Liver (tissue), 9 donors: ENCODE results near the gene LRRC25. TPM values are rescaled to one million over a fixed set of nuclear protein-coding genes. Genes with fewer than 3 reads are reported as not detected.
"Not testable (repeated sequence)": the region's sequence is repeated elsewhere in the genome, so short reads cannot be mapped to it uniquely, and the experiment has no call there.

Experiments
- DNase-seq: peaks from one replicate; pipeline ENCODE4 v3.0.0-alpha.2; 2017; ENCODE audit warnings: low spot score
- H3K27ac ChIP-seq, 2 donors: one replicate each; pipeline ENCODE4 v1.7.0; 2013; ENCODE audit warnings: inconsistent platforms in 2 of 2, low read length in 2 of 2, control low read depth in 1 of 2, low read depth in 1 of 2, mild to moderate bottlenecking in 1 of 2
- H3K27me3 ChIP-seq, 4 donors: one replicate each; pipeline versions ENCODE4 v1.6.1 to v1.7.0; 2013; ENCODE audit warnings: low read length in 3 of 4, inconsistent platforms in 1 of 4, mild to moderate bottlenecking in 1 of 4, moderate library complexity in 1 of 4; ENCODE audit not compliant: control insufficient read depth in 4 of 4, insufficient read depth in 4 of 4
- H3K36me3 ChIP-seq, 4 donors: one replicate each; pipeline versions ENCODE4 v1.6.1 to v1.7.0; 2013; ENCODE audit warnings: low read length in 3 of 4, mild to moderate bottlenecking in 3 of 4, low read depth in 1 of 4, moderate library complexity in 1 of 4; ENCODE audit not compliant: control insufficient read depth in 4 of 4, insufficient read depth in 3 of 4
- H3K4me1 ChIP-seq, 4 donors: one replicate each; pipeline versions ENCODE4 v1.6.1 to v1.7.0; 2013; ENCODE audit warnings: low read length in 3 of 4, mild to moderate bottlenecking in 3 of 4, moderate library complexity in 1 of 4; ENCODE audit not compliant: control insufficient read depth in 4 of 4, insufficient read depth in 4 of 4
- H3K4me3 ChIP-seq, 3 donors: one replicate each; pipeline versions ENCODE4 v1.6.1 to v1.7.0; 2013; ENCODE audit warnings: low read length in 3 of 3, control low read depth in 1 of 3, low read depth in 1 of 3, mild to moderate bottlenecking in 1 of 3
- H3K9ac ChIP-seq, 2 donors: one replicate each; pipeline ENCODE4 v1.7.0; 2013; ENCODE audit warnings: low read length in 2 of 2, mild to moderate bottlenecking in 2 of 2, moderate library complexity in 2 of 2, control low read depth in 1 of 2, low read depth in 1 of 2
- H3K9me3 ChIP-seq, 4 donors: one replicate each; pipeline versions ENCODE4 v1.6.1 to v1.7.0; 2013; ENCODE audit warnings: low read length in 3 of 4; ENCODE audit not compliant: control insufficient read depth in 4 of 4
- FOXA1 ChIP-seq: IDR thresholded peaks from 2 replicates; pipeline ENCODE4 v1.6.1; 2016; ENCODE audit warnings: antibody characterized with exemption
- FOXA2 ChIP-seq: IDR thresholded peaks from 2 replicates; pipeline ENCODE4 v1.6.1; 2016; ENCODE audit warnings: antibody characterized with exemption
- GABPA ChIP-seq, 2 donors: IDR thresholded peaks in 1 of 2; conservative IDR thresholded peaks in 1 of 2; 2 replicates each; pipeline ENCODE4 v1.6.1; 2016; ENCODE audit warnings: antibody characterized with exemption in 2 of 2, mild to moderate bottlenecking in 1 of 2, moderate library complexity in 1 of 2
- HNF4A ChIP-seq, 2 donors: conservative IDR thresholded peaks; 2 replicates each; pipeline ENCODE4 v1.6.1; 2016; ENCODE audit warnings: antibody characterized with exemption in 2 of 2, mild to moderate bottlenecking in 2 of 2
- HNF4G ChIP-seq: IDR thresholded peaks from 2 replicates; pipeline ENCODE4 v1.6.1; 2016; ENCODE audit warnings: antibody characterized with exemption
- JUND ChIP-seq, 2 donors: IDR thresholded peaks; 2 replicates each; pipeline ENCODE4 v1.6.1; 2016; ENCODE audit warnings: antibody characterized with exemption in 2 of 2
- NR2F2 ChIP-seq: IDR thresholded peaks from 2 replicates; pipeline ENCODE4 v1.6.1; 2016; ENCODE audit warnings: antibody characterized with exemption
- RXRA ChIP-seq, 2 donors: IDR thresholded peaks; 2 replicates each; pipeline ENCODE4 v1.6.1; 2017 to 2018; ENCODE audit warnings: antibody characterized with exemption in 2 of 2, mild to moderate bottlenecking in 1 of 2
- SP1 ChIP-seq: IDR thresholded peaks from 2 replicates; pipeline ENCODE4 v1.6.1; 2018; ENCODE audit warnings: antibody characterized with exemption, mild to moderate bottlenecking
- TAF1 ChIP-seq: conservative IDR thresholded peaks from 2 replicates; pipeline ENCODE4 v1.6.1; 2016; ENCODE audit warnings: antibody characterized with exemption, mild to moderate bottlenecking
- YY1 ChIP-seq: IDR thresholded peaks from 2 replicates; pipeline ENCODE4 v1.6.1; 2016; ENCODE audit warnings: antibody characterized with exemption, mild to moderate bottlenecking
- WGBS: extraction: QIAGEN DNeasy Blood & Tissue Kit; methylation state at CpG from one replicate; pipeline ENCODE4 v1.1.7; 2013; 5-methylcytosine and 5-hydroxymethylcytosine counted together
- polyA plus RNA-seq, 2 donors: library from polyadenylated mRNA; stranded (reverse) in 1 of 2; unstranded in 1 of 2; fragments of 200-250 nt in 1 of 2; fragments of >200 nt in 1 of 2; fragmentation: Nextera tagmentation in 1 of 2; extraction: Ambion mirVana in 1 of 2; gene quantifications; one replicate each; pipeline versions ENCODE4 v1.2.1 to v1.2.3, GENCODE V29; 2013 to 2015
- total RNA-seq, 2 donors: library from RNA; depleted of rRNA; stranded (reverse); fragments of >200 nt; gene quantifications; one replicate each; pipeline ENCODE4 v1.2.3, GENCODE V29; 2014
- TF ChIP-seq, protein P1 (sequence below): IDR thresholded peaks from 2 replicates; pipeline ENCODE4 v1.6.1; 2016; ENCODE audit warnings: antibody characterized with exemption, mild to moderate bottlenecking
- TF ChIP-seq, protein P2 (sequence below): fragments of 150-350 bp; IDR thresholded peaks from 2 replicates; pipeline ENCODE4 v1.5.1; 2017; ENCODE audit warnings: improper control_type of control experiment, low read depth, low read length; ENCODE audit not compliant: missing input control
- TF ChIP-seq, protein P3 (sequence below): IDR thresholded peaks from 2 replicates; pipeline ENCODE4 v1.6.1; 2016; ENCODE audit warnings: antibody characterized with exemption
- TF ChIP-seq, protein P4 (sequence below): IDR thresholded peaks from 2 replicates; pipeline ENCODE4 v1.6.1; 2016; ENCODE audit warnings: antibody characterized with exemption
- TF ChIP-seq, protein P5 (sequence below): IDR thresholded peaks from 2 replicates; pipeline ENCODE4 v1.6.1; 2016; ENCODE audit warnings: antibody characterized with exemption
- donor health status: healthy.
- donor health status: healthy.
- donor health status: healthy.
- donor health status: healthy.
- donor health status: healthy.

The LRRC25 gene
- total and polyA plus RNA-seq, 4 donors, result 2.3 to 13.4 (median 6.9) TPM

DNA sequence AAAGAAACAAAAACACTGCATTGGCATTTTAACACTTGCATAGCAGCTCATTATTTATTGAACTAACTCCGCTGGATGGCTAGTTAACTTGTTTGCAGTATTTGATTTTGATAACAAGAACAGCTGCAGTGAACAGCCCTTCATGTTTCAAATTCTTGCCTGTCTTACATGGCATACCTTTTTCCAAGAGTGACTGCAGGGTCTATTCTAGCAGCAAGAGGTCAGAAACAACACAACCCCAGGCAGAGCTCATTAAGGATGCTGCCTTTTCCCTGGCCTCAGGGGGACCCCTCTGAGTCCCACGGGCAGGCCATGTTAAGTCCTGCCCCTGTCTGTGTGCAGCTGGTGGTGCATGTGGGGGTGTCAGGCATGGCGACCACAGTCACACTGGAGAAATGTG, 40.4 kb downstream of the LRRC25 start:
- DNase-seq, result no peak
- no peaks in the 10 kb centered on the region for H3K9me3 ChIP-seq
- WGBS, result 93% methylated on average over 3 of the region's 3 CpGs
- H3K9ac ChIP-seq, result no peak overlapping the region
- H3K36me3 ChIP-seq, result peaks cover 7 to 34% (median 21%) of the 10 kb centered on the region in 4 donors
- peak; percentile 0 for TF ChIP-seq SP1
- TF ChIP-seq, protein P1, sequence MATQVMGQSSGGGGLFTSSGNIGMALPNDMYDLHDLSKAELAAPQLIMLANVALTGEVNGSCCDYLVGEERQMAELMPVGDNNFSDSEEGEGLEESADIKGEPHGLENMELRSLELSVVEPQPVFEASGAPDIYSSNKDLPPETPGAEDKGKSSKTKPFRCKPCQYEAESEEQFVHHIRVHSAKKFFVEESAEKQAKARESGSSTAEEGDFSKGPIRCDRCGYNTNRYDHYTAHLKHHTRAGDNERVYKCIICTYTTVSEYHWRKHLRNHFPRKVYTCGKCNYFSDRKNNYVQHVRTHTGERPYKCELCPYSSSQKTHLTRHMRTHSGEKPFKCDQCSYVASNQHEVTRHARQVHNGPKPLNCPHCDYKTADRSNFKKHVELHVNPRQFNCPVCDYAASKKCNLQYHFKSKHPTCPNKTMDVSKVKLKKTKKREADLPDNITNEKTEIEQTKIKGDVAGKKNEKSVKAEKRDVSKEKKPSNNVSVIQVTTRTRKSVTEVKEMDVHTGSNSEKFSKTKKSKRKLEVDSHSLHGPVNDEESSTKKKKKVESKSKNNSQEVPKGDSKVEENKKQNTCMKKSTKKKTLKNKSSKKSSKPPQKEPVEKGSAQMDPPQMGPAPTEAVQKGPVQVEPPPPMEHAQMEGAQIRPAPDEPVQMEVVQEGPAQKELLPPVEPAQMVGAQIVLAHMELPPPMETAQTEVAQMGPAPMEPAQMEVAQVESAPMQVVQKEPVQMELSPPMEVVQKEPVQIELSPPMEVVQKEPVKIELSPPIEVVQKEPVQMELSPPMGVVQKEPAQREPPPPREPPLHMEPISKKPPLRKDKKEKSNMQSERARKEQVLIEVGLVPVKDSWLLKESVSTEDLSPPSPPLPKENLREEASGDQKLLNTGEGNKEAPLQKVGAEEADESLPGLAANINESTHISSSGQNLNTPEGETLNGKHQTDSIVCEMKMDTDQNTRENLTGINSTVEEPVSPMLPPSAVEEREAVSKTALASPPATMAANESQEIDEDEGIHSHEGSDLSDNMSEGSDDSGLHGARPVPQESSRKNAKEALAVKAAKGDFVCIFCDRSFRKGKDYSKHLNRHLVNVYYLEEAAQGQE, result no peak
- H3K4me1 ChIP-seq, result peaks cover 6 to 11% (median 8%) of the 10 kb centered on the region in 4 donors
- no peak overlapping the region for H3K4me3 ChIP-seq
- H3K27ac ChIP-seq, result no peak overlapping the region
- no peaks in the 10 kb centered on the region for H3K27me3 ChIP-seq

DNA sequence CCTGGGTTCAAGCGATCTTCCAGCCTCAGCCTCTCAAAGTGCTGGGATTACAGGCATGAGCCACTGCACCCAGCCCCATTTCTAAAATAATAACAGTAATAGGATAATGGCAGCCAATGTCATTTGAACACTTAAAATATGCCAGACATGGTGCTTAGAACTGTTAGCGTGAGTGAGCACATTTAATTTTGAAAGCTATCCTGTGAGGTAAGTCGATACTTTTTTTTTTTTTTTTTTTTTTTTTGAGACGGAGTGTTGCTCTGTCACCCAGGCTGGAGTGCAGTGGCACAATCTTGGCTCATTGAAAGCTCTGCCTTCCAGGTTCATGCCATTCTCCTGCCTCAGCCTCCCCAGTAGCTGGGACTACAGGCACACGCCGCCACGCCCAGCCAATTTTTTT, 42.7 kb downstream of the LRRC25 start:
- 99% methylated on average over 7 of the region's 7 CpGs for WGBS
- H3K9ac ChIP-seq, H3K4me3 ChIP-seq, DNase-seq, H3K27ac ChIP-seq, H3K9me3 ChIP-seq, H3K27me3 ChIP-seq: not testable (repeated sequence)
- Histone ChIP-seq H3K4me1 (peaks cover 6 to 11% (median 8%) of the 10 kb centered on the region in 4 donors), H3K36me3 (peaks cover 9 to 24% (median 16%) of the 10 kb centered on the region in 4 donors)

DNA sequence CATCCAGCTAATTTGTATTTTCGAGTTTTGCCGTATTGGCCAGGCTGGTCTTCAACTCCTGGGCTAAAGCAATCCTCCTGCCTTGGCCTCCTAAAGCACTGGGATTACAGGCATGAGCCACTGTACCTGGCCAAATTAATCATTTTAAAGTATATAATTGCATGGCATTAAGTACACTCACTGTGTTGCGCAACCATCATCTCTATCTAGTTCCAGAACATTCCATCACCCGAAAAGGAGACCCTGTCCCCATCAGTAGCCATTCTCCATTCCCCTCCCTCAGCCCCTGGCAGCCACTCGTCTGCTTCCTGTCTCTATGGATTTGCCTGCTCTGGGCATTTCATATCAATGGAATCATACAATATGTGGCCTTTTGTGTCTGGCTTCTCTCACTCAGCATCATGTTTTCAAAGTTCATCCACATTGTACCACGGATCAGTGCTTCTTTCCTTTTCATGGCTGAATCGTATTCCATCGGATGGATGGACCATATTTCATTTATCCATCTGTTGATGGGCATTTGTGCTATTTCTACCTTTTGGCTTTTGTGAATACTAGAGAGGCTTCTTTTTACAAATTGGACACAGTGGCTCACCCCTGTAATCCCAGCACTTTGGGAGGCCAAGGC, 43.9 kb downstream of the LRRC25 start:
- 94% methylated on average over 8 of the region's 8 CpGs for WGBS
- no peak for TF ChIP-seq YY1
- TF ChIP-seq NR2F2, result no peak
- TF ChIP-seq, protein P2, sequence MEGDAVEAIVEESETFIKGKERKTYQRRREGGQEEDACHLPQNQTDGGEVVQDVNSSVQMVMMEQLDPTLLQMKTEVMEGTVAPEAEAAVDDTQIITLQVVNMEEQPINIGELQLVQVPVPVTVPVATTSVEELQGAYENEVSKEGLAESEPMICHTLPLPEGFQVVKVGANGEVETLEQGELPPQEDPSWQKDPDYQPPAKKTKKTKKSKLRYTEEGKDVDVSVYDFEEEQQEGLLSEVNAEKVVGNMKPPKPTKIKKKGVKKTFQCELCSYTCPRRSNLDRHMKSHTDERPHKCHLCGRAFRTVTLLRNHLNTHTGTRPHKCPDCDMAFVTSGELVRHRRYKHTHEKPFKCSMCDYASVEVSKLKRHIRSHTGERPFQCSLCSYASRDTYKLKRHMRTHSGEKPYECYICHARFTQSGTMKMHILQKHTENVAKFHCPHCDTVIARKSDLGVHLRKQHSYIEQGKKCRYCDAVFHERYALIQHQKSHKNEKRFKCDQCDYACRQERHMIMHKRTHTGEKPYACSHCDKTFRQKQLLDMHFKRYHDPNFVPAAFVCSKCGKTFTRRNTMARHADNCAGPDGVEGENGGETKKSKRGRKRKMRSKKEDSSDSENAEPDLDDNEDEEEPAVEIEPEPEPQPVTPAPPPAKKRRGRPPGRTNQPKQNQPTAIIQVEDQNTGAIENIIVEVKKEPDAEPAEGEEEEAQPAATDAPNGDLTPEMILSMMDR, result no peak
- TF ChIP-seq FOXA2, result no peak
- TF ChIP-seq HNF4A (conservative IDR thresholded peaks at IDR 0.05), result no peak
- TF ChIP-seq, protein P3, sequence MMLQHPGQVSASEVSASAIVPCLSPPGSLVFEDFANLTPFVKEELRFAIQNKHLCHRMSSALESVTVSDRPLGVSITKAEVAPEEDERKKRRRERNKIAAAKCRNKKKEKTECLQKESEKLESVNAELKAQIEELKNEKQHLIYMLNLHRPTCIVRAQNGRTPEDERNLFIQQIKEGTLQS, result no peak
- TF ChIP-seq, protein P4, sequence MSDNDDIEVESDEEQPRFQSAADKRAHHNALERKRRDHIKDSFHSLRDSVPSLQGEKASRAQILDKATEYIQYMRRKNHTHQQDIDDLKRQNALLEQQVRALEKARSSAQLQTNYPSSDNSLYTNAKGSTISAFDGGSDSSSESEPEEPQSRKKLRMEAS, result no peak
- no peak for TF ChIP-seq FOXA1
- TF ChIP-seq, protein P5, sequence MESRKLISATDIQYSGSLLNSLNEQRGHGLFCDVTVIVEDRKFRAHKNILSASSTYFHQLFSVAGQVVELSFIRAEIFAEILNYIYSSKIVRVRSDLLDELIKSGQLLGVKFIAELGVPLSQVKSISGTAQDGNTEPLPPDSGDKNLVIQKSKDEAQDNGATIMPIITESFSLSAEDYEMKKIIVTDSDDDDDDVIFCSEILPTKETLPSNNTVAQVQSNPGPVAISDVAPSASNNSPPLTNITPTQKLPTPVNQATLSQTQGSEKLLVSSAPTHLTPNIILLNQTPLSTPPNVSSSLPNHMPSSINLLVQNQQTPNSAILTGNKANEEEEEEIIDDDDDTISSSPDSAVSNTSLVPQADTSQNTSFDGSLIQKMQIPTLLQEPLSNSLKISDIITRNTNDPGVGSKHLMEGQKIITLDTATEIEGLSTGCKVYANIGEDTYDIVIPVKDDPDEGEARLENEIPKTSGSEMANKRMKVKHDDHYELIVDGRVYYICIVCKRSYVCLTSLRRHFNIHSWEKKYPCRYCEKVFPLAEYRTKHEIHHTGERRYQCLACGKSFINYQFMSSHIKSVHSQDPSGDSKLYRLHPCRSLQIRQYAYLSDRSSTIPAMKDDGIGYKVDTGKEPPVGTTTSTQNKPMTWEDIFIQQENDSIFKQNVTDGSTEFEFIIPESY, result no peak
- no peak for TF ChIP-seq SP1
- no peak for TF ChIP-seq TAF1
- TF ChIP-seq, protein P1, result no peak
- TF ChIP-seq GABPA (IDR thresholded peaks at IDR 0.05 in 1 of 2, conservative IDR thresholded peaks at IDR 0.05 in 1 of 2), result no peak
- TF ChIP-seq RXRA (IDR thresholded peaks at IDR 0.05), result no peak
- TF ChIP-seq JUND (IDR thresholded peaks at IDR 0.05), result no peak
- no peak for TF ChIP-seq HNF4G

More for the DNA sequence above, 43.9 kb downstream of the LRRC25 start:
- Histone ChIP-seq H3K9ac (no peak overlapping the region), H3K27ac (no peak overlapping the region), H3K9me3 (no peaks in the 10 kb centered on the region), H3K36me3 (peaks cover 9 to 19% (median 13%) of the 10 kb centered on the region in 4 donors), H3K4me1 (peaks cover 6 to 11% (median 8%) of the 10 kb centered on the region in 4 donors), H3K4me3 (no peak overlapping the region), H3K27me3 (no peaks in the 10 kb centered on the region)
- no peak for DNase-seq
